Measurements from ENCODE around the gene RUVBL1. TPM values are rescaled to one million over a fixed set of nuclear protein-coding genes. Genes with fewer than 3 reads are reported as not detected.

Gene RUVBL1
- total and polyA plus RNA-seq, 2 of the 4 experiments (the other 2 are of a cell fraction), result 68.7 to 83.3 TPM

GRCh38 chr3:128073185-128073725 lies 50.4 kb downstream of the RUVBL1 start:
- Histone ChIP-seq H2BK120ac (ENCODE audit: low read depth, low read length) (no peak overlapping the region), H2BK5ac (ENCODE audit: low read depth, low read length, poor library complexity, severe bottlenecking) (no peak overlapping the region), H3K4me2 (ENCODE audit: low read depth, low read length) (no peak overlapping the region), H4K91ac (ENCODE audit: insufficient read depth, low read depth, low read length) (no peak overlapping the region), H3K18ac (ENCODE audit: low read depth, low read length) (no peak overlapping the region), H3K36me3 (ENCODE audit: control insufficient read depth, insufficient read depth, low read length) (peaks cover 48% of the 10 kb centered on the region), H3K9ac (ENCODE audit: low read depth, low read length) (no peak overlapping the region), H3K79me1 (ENCODE audit: low read depth in 1 of 2, low read length in 2 of 2) (peaks cover 25 to 63% of the 10 kb centered on the region in 2 experiments), H3K23ac (ENCODE audit: low read depth, low read length) (no peak overlapping the region), H3K9me1 (ENCODE audit: insufficient read depth, low read length) (no peaks in the 10 kb centered on the region; the same call in 1 of the 2 replicates), H3K4me1 (ENCODE audit: control insufficient read depth, insufficient read depth, low read length) (peaks cover 13% of the 10 kb centered on the region), H3K4ac (ENCODE audit: low read depth, low read length) (no peak overlapping the region), H3K9me3 (ENCODE audit: control insufficient read depth, insufficient read depth, low read length) (no peaks in the 10 kb centered on the region), H2BK15ac (ENCODE audit: low read depth, low read length) (no peak overlapping the region), H2AK5ac (ENCODE audit: low read depth, low read length) (no peak overlapping the region), H3K27ac (ENCODE audit: insufficient read depth, low read length) (no peak overlapping the region), H3K14ac (replicated peaks; ENCODE audit: low read depth, low read length) (no peak overlapping the region), H4K5ac (ENCODE audit: low read depth, low read length) (no peak overlapping the region), H3K56ac (ENCODE audit: extremely low read depth, insufficient read depth, low read length) (no peak overlapping the region), H2AFZ (replicated peaks; ENCODE audit: low read length, poor library complexity) (no peak overlapping the region), H3K4me3 (ENCODE audit: insufficient read depth, low read depth, low read length) (no peak overlapping the region), H2BK20ac (ENCODE audit: low read depth, low read length) (no peak overlapping the region), H4K8ac (ENCODE audit: low read depth in 2 of 2, low read length in 2 of 2) (no peak overlapping the region), H2AK9ac (replicated peaks; ENCODE audit: low read depth, low read length, poor library complexity) (no peak overlapping the region), H4K20me1 (ENCODE audit: insufficient read depth, low read length) (peaks cover 70% of the 10 kb centered on the region), H3K27me3 (ENCODE audit: control insufficient read depth, insufficient read depth, low read length) (no peaks in the 10 kb centered on the region)
- ATAC-seq (ENCODE audit: low read depth), result no peak
- 100% methylated on average over 1 of the region's 6 CpGs; no CpG with 5 or more reads in 1 of the 2 experiments for WGBS, 2 experiments (ENCODE audit: extremely low coverage in 2 of 2, insufficient read length in 1 of 2)
- intact Hi-C loops (cut with micrococcal nuclease), result loop anchor here (10.0 kb wide), 1 partner anchor 62 kb away; no protein-coding TSS in a partner anchor
- POLR2A ChIA-PET (ENCODE audit: unreplicated experiment), result no interaction called here
- in situ Hi-C loops (cut with MboI; ENCODE audit: low sequenced_read_pairs), result loop anchor here (10.0 kb wide), 1 partner anchor 52 kb away; the partner anchor contains the start of gene RUVBL1
- CTCF ChIA-PET, result interaction anchor here (1.2 kb wide), 1 partner anchor 11 kb away, joined by 3 read pairs; no protein-coding TSS in a partner anchor
- TF ChIP-seq CEBPB (IDR thresholded peaks at IDR 0.05; ENCODE audit: low read depth, low read length) (no peak), SMC3 (IDR thresholded peaks at IDR 0.05; ENCODE audit: low read depth, low read length) (no peak), CHD1 (IDR thresholded peaks at IDR 0.05; ENCODE audit: low read depth, low read length) (no peak), MXI1 (IDR thresholded peaks at IDR 0.05; ENCODE audit: borderline replicate concordance, low read depth, low read length) (no peak), FOS (IDR thresholded peaks at IDR 0.05; ENCODE audit: low read depth, low read length) (no peak), MAZ (IDR thresholded peaks at IDR 0.05; ENCODE audit: borderline replicate concordance, low read depth, low read length) (no peak), NFE2L2 (IDR thresholded peaks at IDR 0.05; ENCODE audit: low read depth, low read length) (no peak), RFX5 (IDR thresholded peaks at IDR 0.05; ENCODE audit: low read depth, low read length) (no peak), RCOR1 (IDR thresholded peaks at IDR 0.05; ENCODE audit: insufficient replicate concordance, low read length) (no peak), CTCF (conservative IDR thresholded peaks at IDR 0.05; ENCODE audit: low read depth, low read length) (no peak), RAD21 (IDR thresholded peaks at IDR 0.05; ENCODE audit: low read length) (no peak), BHLHE40 (IDR thresholded peaks at IDR 0.05; ENCODE audit: low read depth, low read length) (no peak), POLR2A (IDR thresholded peaks at IDR 0.05; ENCODE audit: low read depth, low read length) (no peak), ELK1 (IDR thresholded peaks at IDR 0.05; ENCODE audit: borderline replicate concordance, low read depth, low read length) (no peak)
- DNase-seq, result no peak
- dilution Hi-C loops (cut with HindIII; ENCODE audit: low sequenced_read_pairs, unreplicated experiment), result no loop called here
- no TSS peak for BruUV-seq (replicated peaks)

All from IMR-90 (cell line).